Measurements from ENCODE around the gene CALML5. TPM values are rescaled to one million over a fixed set of nuclear protein-coding genes. Genes with fewer than 3 reads are reported as not detected.

The CALML5 gene
- total RNA-seq, 1 donor from 2014 or later = not detected

- H3K27ac Mint-ChIP-seq = no peak overlapping the region
- no peaks in the 10 kb centered on the region for H3K27me3 Mint-ChIP-seq (ENCODE audit: low read depth)
- no peaks in the 10 kb centered on the region for H3K9me3 Mint-ChIP-seq
- H3K4me3 Mint-ChIP-seq (ENCODE audit: low read depth) = no peak overlapping the region
- intact Hi-C loops (cut with micrococcal nuclease) = no loop called here
- H3K36me3 Mint-ChIP-seq (ENCODE audit: low read depth) = no peaks in the 10 kb centered on the region
- DNase-seq (ENCODE audit: low spot score) = no peak
- no peaks in the 10 kb centered on the region for H3K4me1 Mint-ChIP-seq (ENCODE audit: low read depth)
Measured at GRCh38 chr10:5486853-5487235, 12.5 kb downstream of the CALML5 start.

- Mint-ChIP-seq H3K27me3 (ENCODE audit: low read depth) (no peaks in the 10 kb centered on the region), H3K4me1 (ENCODE audit: low read depth) (no peaks in the 10 kb centered on the region), H3K27ac (no peak overlapping the region), H3K4me3 (ENCODE audit: low read depth) (no peak overlapping the region), H3K9me3 (no peaks in the 10 kb centered on the region), H3K36me3 (ENCODE audit: low read depth) (no peaks in the 10 kb centered on the region)
- intact Hi-C loops (cut with micrococcal nuclease) = no loop called here
- no peak for DNase-seq (ENCODE audit: low spot score)
Measured at GRCh38 chr10:5485948-5486852, 13.2 kb downstream of the CALML5 start.

- Mint-ChIP-seq H3K36me3 (ENCODE audit: low read depth) (no peaks in the 10 kb centered on the region), H3K4me1 (ENCODE audit: low read depth) (no peaks in the 10 kb centered on the region), H3K4me3 (ENCODE audit: low read depth) (no peak overlapping the region), H3K9me3 (no peaks in the 10 kb centered on the region), H3K27me3 (ENCODE audit: low read depth) (no peaks in the 10 kb centered on the region), H3K27ac (no peak overlapping the region)
- intact Hi-C loops (cut with micrococcal nuclease) = no loop called here
- DNase-seq (ENCODE audit: low spot score) = no peak
Measured at GRCh38 chr10:5485290-5485689, 14.1 kb downstream of the CALML5 start.

GRCh38 chr10:5484205-5484604, 15.2 kb downstream of the CALML5 start:
- DNase-seq (ENCODE audit: low spot score) = no peak
- intact Hi-C loops (cut with micrococcal nuclease) = no loop called here

GRCh38 chr10:5482016-5482415, 17.4 kb downstream of the CALML5 start:
- Mint-ChIP-seq H3K36me3 (ENCODE audit: low read depth) (no peaks in the 10 kb centered on the region), H3K4me1 (ENCODE audit: low read depth) (peaks cover 4% of the 10 kb centered on the region), H3K4me3 (ENCODE audit: low read depth) (no peak overlapping the region), H3K9me3 (no peaks in the 10 kb centered on the region), H3K27me3 (ENCODE audit: low read depth) (no peaks in the 10 kb centered on the region), H3K27ac (no peak overlapping the region)
- DNase-seq (ENCODE audit: low spot score) = no peak
- intact Hi-C loops (cut with micrococcal nuclease) = no loop called here

More at GRCh38 chr10:5484205-5484604, 15.2 kb downstream of the CALML5 start:
- no peaks in the 10 kb centered on the region for H3K27me3 Mint-ChIP-seq (ENCODE audit: low read depth)
- H3K36me3 Mint-ChIP-seq (ENCODE audit: low read depth) = no peaks in the 10 kb centered on the region
- H3K4me3 Mint-ChIP-seq (ENCODE audit: low read depth) = no peak overlapping the region
- peaks cover 4% of the 10 kb centered on the region for H3K4me1 Mint-ChIP-seq (ENCODE audit: low read depth)
- H3K27ac Mint-ChIP-seq = no peak overlapping the region
- H3K9me3 Mint-ChIP-seq = no peaks in the 10 kb centered on the region

- no peaks in the 10 kb centered on the region for H3K27me3 Mint-ChIP-seq (ENCODE audit: low read depth)
- no peak overlapping the region for H3K4me3 Mint-ChIP-seq (ENCODE audit: low read depth)
- H3K27ac Mint-ChIP-seq = no peak overlapping the region
- peaks cover 4% of the 10 kb centered on the region for H3K4me1 Mint-ChIP-seq (ENCODE audit: low read depth)
- DNase-seq (ENCODE audit: low spot score) = no peak
- H3K9me3 Mint-ChIP-seq = no peaks in the 10 kb centered on the region
- H3K36me3 Mint-ChIP-seq (ENCODE audit: low read depth) = no peaks in the 10 kb centered on the region
- intact Hi-C loops (cut with micrococcal nuclease) = no loop called here
Measured at GRCh38 chr10:5481121-5481520, 18.2 kb downstream of the CALML5 start.

GRCh38 chr10:5480162-5480941, 19.0 kb downstream of the CALML5 start:
- H3K4me3 Mint-ChIP-seq (ENCODE audit: low read depth) = no peak overlapping the region
- DNase-seq (ENCODE audit: low spot score) = no peak
- no peaks in the 10 kb centered on the region for H3K9me3 Mint-ChIP-seq
- peaks cover 4% of the 10 kb centered on the region for H3K4me1 Mint-ChIP-seq (ENCODE audit: low read depth)
- H3K36me3 Mint-ChIP-seq (ENCODE audit: low read depth) = no peaks in the 10 kb centered on the region
- no peak overlapping the region for H3K27ac Mint-ChIP-seq
- intact Hi-C loops (cut with micrococcal nuclease) = no loop called here
- no peaks in the 10 kb centered on the region for H3K27me3 Mint-ChIP-seq (ENCODE audit: low read depth)

- intact Hi-C loops (cut with micrococcal nuclease) = no loop called here
- H3K27ac Mint-ChIP-seq = no peak overlapping the region
- H3K36me3 Mint-ChIP-seq (ENCODE audit: low read depth) = no peaks in the 10 kb centered on the region
- H3K27me3 Mint-ChIP-seq (ENCODE audit: low read depth) = no peaks in the 10 kb centered on the region
- peaks cover 4% of the 10 kb centered on the region for H3K4me1 Mint-ChIP-seq (ENCODE audit: low read depth)
- no peak overlapping the region for H3K4me3 Mint-ChIP-seq (ENCODE audit: low read depth)
- no peak for DNase-seq (ENCODE audit: low spot score)
- H3K9me3 Mint-ChIP-seq = no peaks in the 10 kb centered on the region
Measured at GRCh38 chr10:5479481-5480161, 19.7 kb downstream of the CALML5 start.

GRCh38 chr10:5478694-5479305, 20.6 kb downstream of the CALML5 start:
- H3K4me1 Mint-ChIP-seq (ENCODE audit: low read depth) = peaks cover 4% of the 10 kb centered on the region
- no peaks in the 10 kb centered on the region for H3K9me3 Mint-ChIP-seq
- no peak for DNase-seq (ENCODE audit: low spot score)
- H3K27me3 Mint-ChIP-seq (ENCODE audit: low read depth) = no peaks in the 10 kb centered on the region
- intact Hi-C loops (cut with micrococcal nuclease) = no loop called here
- H3K4me3 Mint-ChIP-seq (ENCODE audit: low read depth) = no peak overlapping the region
- no peak overlapping the region for H3K27ac Mint-ChIP-seq
- H3K36me3 Mint-ChIP-seq (ENCODE audit: low read depth) = no peaks in the 10 kb centered on the region

- intact Hi-C loops (cut with micrococcal nuclease) = no loop called here
- Mint-ChIP-seq H3K36me3 (ENCODE audit: low read depth) (no peaks in the 10 kb centered on the region), H3K9me3 (no peaks in the 10 kb centered on the region), H3K27me3 (ENCODE audit: low read depth) (no peaks in the 10 kb centered on the region), H3K4me3 (ENCODE audit: low read depth) (no peak overlapping the region), H3K4me1 (ENCODE audit: low read depth) (peaks cover 4% of the 10 kb centered on the region), H3K27ac (no peak overlapping the region)
- DNase-seq (ENCODE audit: low spot score) = no peak
Measured at GRCh38 chr10:5477948-5478693, 21.2 kb downstream of the CALML5 start.

GRCh38 chr10:5476918-5477525, 22.3 kb downstream of the CALML5 start:
- DNase-seq (ENCODE audit: low spot score) = no peak
- Mint-ChIP-seq H3K4me1 (ENCODE audit: low read depth) (peaks cover 4% of the 10 kb centered on the region), H3K27ac (no peak overlapping the region), H3K27me3 (ENCODE audit: low read depth) (no peaks in the 10 kb centered on the region), H3K36me3 (ENCODE audit: low read depth) (no peaks in the 10 kb centered on the region), H3K4me3 (ENCODE audit: low read depth) (no peak overlapping the region), H3K9me3 (no peaks in the 10 kb centered on the region)
- intact Hi-C loops (cut with micrococcal nuclease) = no loop called here

Data from activated T-helper 2 cell treated with anti-CD3 and anti-CD28 coated beads, Interferon-gamma antibody, Interleukin-2, Interleukin-4, amounts not matched to agents 10 μg/mL and 5 μg/mL and 100 μg/mL, durations not matched to agents 14 hours and 24 hours and 36 hours (primary cell).